Measurements from ENCODE around the gene PRICKLE1. TPM values are rescaled to one million over a fixed set of nuclear protein-coding genes. Genes with fewer than 3 reads are reported as not detected.

The PRICKLE1 gene
- total RNA-seq, 4 donors from 2014 or later = 5.9 to 61.4 (median 28.4) TPM

DNA sequence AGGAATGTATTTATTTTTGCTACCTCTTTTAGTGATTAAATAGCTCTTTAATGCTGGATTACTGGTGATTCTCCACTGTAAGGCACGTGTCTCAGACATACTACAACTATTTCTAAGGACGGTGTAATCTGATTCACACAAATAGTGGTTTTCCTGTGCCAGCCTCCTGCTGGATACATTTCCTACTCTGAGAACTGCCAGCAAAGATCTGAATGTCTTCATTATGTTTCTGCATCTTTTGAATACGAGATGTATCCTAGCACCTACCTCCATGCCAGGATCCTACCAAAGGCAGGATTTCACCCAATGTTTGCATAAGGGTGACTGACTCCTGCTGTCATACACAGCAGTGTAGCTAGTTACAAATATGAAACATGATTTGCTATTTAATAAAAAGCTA is 120.6 kb downstream of the PRICKLE1 start:
- no peaks in the 10 kb centered on the region for H3K36me3 ChIP-seq
- DNase-seq = no peak
- H3K27me3 ChIP-seq = no peaks in the 10 kb centered on the region
- H3K4me1 ChIP-seq = no peaks in the 10 kb centered on the region
- intact Hi-C loops (cut with DNase I; ENCODE audit: low total_unique reads) = no loop called here
- H3K9me3 ChIP-seq = no peaks in the 10 kb centered on the region
- H3K27ac ChIP-seq = no peak overlapping the region
- H3K4me3 ChIP-seq = no peak overlapping the region
- TF ChIP-seq POLR2A (IDR thresholded peaks at IDR 0.05) = no peak
- TF ChIP-seq, protein P1, sequence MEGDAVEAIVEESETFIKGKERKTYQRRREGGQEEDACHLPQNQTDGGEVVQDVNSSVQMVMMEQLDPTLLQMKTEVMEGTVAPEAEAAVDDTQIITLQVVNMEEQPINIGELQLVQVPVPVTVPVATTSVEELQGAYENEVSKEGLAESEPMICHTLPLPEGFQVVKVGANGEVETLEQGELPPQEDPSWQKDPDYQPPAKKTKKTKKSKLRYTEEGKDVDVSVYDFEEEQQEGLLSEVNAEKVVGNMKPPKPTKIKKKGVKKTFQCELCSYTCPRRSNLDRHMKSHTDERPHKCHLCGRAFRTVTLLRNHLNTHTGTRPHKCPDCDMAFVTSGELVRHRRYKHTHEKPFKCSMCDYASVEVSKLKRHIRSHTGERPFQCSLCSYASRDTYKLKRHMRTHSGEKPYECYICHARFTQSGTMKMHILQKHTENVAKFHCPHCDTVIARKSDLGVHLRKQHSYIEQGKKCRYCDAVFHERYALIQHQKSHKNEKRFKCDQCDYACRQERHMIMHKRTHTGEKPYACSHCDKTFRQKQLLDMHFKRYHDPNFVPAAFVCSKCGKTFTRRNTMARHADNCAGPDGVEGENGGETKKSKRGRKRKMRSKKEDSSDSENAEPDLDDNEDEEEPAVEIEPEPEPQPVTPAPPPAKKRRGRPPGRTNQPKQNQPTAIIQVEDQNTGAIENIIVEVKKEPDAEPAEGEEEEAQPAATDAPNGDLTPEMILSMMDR (IDR thresholded peaks at IDR 0.05) = no peak

GRCh38 chr12:42468341-42468821 is 121.2 kb downstream of the PRICKLE1 start:
- Histone ChIP-seq H3K4me1 (no peaks in the 10 kb centered on the region), H3K4me3 (no peak overlapping the region), H3K9me3 (no peaks in the 10 kb centered on the region), H3K27ac (no peak overlapping the region), H3K27me3 (no peaks in the 10 kb centered on the region), H3K36me3 (no peaks in the 10 kb centered on the region)
- no peak for DNase-seq
- intact Hi-C loops (cut with DNase I; ENCODE audit: low total_unique reads) = no loop called here
- no peak for TF ChIP-seq POLR2A (IDR thresholded peaks at IDR 0.05)
- TF ChIP-seq, protein P1 (IDR thresholded peaks at IDR 0.05) = no peak

DNA sequence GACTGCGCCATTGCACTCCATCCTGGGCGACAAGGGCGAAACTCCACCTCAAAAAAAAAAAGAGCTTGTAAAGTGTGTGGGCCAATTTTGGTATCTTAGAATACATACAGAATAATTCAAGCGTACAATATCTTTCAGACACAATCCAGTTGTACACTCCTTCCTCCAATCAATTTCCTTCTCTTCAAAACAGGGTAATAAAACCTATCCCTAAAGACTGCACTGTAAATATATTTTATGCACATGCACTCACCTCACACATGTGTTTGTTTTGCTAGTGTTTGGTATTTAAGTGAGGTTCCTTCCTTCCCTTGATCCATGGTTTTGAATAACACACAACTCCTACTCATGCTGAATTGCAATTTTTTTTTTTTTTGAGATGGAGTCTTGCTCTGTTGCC is 125.9 kb downstream of the PRICKLE1 start:
- intact Hi-C loops (cut with DNase I; ENCODE audit: low total_unique reads) = no loop called here
- Histone ChIP-seq H3K4me3 (no peak overlapping the region), H3K27ac (no peak overlapping the region), H3K36me3 (no peaks in the 10 kb centered on the region), H3K27me3 (no peaks in the 10 kb centered on the region), H3K9me3 (no peaks in the 10 kb centered on the region), H3K4me1 (no peaks in the 10 kb centered on the region)
- TF ChIP-seq POLR2A (IDR thresholded peaks at IDR 0.05) = no peak
- TF ChIP-seq, protein P1 (IDR thresholded peaks at IDR 0.05) = no peak
- DNase-seq = no peak

DNA sequence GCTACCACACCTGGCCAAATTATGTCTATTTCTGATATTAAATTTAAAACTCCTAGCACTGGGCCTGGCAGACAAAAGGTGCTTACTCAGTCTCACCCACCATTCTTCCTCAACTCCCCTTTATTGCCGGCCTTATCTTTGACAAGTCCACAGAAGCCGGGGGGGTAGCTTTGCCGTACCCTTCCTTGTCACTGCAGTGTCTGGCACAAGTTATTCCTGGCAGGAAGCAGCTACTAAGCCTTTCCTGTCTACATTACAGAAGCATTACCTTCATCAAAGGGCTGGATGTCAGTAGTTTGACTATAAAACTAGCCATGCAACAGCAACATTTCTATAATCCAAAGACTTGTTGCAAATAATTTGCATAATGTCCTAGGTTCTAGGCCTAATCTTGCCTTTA is 127.1 kb downstream of the PRICKLE1 start:
- H3K4me1 ChIP-seq = no peaks in the 10 kb centered on the region
- no peaks in the 10 kb centered on the region for H3K27me3 ChIP-seq
- H3K36me3 ChIP-seq = no peaks in the 10 kb centered on the region

DNA sequence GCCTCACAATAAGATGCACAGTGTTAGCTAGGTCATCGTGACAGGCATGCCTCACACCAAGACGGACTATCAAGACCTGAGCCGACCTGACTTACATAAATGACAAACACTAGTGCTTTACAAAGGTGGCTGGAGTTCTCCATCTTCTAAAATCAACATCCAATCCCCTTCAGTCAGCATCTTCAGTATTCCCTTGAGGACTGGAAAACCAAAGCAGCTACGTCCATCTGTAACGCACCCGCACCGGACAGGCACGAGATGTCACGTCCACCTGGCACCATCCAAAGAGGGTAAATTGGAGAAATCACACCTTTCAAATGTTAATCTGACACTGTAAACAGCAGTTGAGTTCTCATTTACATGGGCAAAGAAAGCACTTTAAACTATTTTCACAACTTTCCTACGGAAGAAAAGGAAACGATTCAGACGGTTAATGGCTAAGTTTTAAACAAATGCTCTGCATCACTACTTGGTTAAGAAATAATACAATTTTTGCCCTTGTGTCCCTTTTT is 130.2 kb downstream of the PRICKLE1 start:
- no peak for DNase-seq
- no peaks in the 10 kb centered on the region for H3K9me3 ChIP-seq
- TF ChIP-seq, protein P1 (IDR thresholded peaks at IDR 0.05) = no peak
- TF ChIP-seq POLR2A (IDR thresholded peaks at IDR 0.05) = no peak
- intact Hi-C loops (cut with DNase I; ENCODE audit: low total_unique reads) = no loop called here
- H3K27ac ChIP-seq = no peak overlapping the region
- no peaks in the 10 kb centered on the region for H3K4me1 ChIP-seq
- H3K4me3 ChIP-seq = no peak overlapping the region
- no peaks in the 10 kb centered on the region for H3K27me3 ChIP-seq
- H3K36me3 ChIP-seq = no peaks in the 10 kb centered on the region

More for the DNA sequence above, 127.1 kb downstream of the PRICKLE1 start:
- no peak overlapping the region for H3K27ac ChIP-seq
- TF ChIP-seq, protein P1 (IDR thresholded peaks at IDR 0.05) = no peak
- no peak for TF ChIP-seq POLR2A (IDR thresholded peaks at IDR 0.05)
- DNase-seq = no peak
- intact Hi-C loops (cut with DNase I; ENCODE audit: low total_unique reads) = no loop called here
- H3K4me3 ChIP-seq = no peak overlapping the region
- H3K9me3 ChIP-seq = no peaks in the 10 kb centered on the region

Data from uterus (tissue), 4 donors.